Measurements from ENCODE around the gene ID3. TPM values are rescaled to one million over a fixed set of nuclear protein-coding genes. Genes with fewer than 3 reads are reported as not detected.

ID3 gene
- total and polyA plus RNA-seq, 2 of the 8 experiments (the other 6 are each of a cell fraction or from before 2014, with no cell fraction given), result 240 to 304 TPM

DNA sequence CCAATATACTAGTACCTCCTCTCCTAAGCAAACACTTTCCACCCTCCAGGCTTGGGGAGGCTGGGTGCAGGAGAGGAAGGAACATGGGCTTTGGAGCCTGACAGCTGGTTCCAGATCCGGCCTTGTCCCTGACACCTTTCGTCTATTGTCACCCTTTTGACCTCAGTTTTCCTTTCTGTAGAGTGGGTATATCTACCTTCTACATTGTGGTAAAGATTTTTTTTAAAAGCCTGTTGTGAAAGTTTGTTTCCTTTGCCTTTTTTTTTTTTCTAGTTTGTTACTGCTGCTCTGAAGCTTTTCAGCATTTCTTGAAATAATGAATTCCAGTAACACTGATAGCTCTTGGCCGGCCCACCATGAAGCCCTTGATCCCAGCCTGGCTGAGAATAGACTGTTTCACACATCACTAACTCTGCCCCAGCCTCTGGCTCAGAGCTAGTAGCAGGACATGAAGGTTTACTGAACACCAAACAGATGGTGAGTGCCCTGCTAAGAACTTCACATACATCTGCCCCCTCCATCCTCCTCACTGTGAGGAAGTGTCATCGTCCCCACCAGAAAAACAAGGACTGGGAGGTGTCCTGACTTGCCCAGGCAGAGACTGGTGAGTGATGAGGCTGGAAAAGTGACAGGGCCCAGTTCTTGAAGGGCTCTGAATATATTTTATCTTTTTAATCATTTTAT lies 33.0 kb upstream of the ID3 start:
- FAIRE-seq, result no peak
- 85% methylated on average over 4 of the region's 4 CpGs; no CpG with 5 or more reads in 1 of the 2 experiments for WGBS, 2 experiments (ENCODE audit: extremely low coverage in 1 of 2, insufficient coverage in 1 of 2, insufficient read length in 1 of 2, insufficient replicate concordance in 2 of 2, low coverage in 1 of 2, low lambda C conversion rate in 2 of 2, missing lambda C conversion rate in 1 of 2)
- Histone ChIP-seq H3K56ac (replicated peaks; ENCODE audit: insufficient read length, low read depth, low read length) (no peak overlapping the region), H3K14ac (ENCODE audit: insufficient read length) (no peak overlapping the region), H4K8ac (ENCODE audit: extremely low read depth, insufficient read depth, low read length) (no peak overlapping the region), H3K27me3 (replicated peaks in 1 of 4; ENCODE audit: control insufficient read depth in 3 of 4, extremely low read depth in 1 of 4, insufficient read depth in 3 of 4, low read length in 3 of 4) (no peaks in the 10 kb centered on the region; a peak in 1 of 7 replicates), H3K4ac (replicated peaks; ENCODE audit: insufficient read length, low read depth, low read length) (no peak overlapping the region), H3K23me2 (ENCODE audit: low read depth, low read length) (no peaks in the 10 kb centered on the region; the same call in 1 of the 2 replicates), H3K4me2 (ENCODE audit: insufficient read depth in 1 of 2, low read depth in 2 of 2, low read length in 2 of 2) (no peak overlapping the region; a peak in 1 of 4 replicates), H3K79me2 (ENCODE audit: control insufficient read depth in 1 of 2, insufficient read depth in 2 of 2, low read length in 2 of 2) (no peaks in the 10 kb centered on the region), H3K36me3 (ENCODE audit: control insufficient read depth in 2 of 4, insufficient read depth in 4 of 4, low read length in 3 of 4) (no peaks in the 10 kb centered on the region), H2BK5ac (ENCODE audit: low read depth, low read length) (peak overlapping the region; percentile 93; the same call in 1 of the 2 replicates), H3K27ac (ENCODE audit: low read depth, low read length) (no peak overlapping the region), H2BK20ac (ENCODE audit: low read length) (peak overlapping the region; percentile 86; the same call in 1 of the 2 replicates), H2BK120ac (replicated peaks; ENCODE audit: low read depth, low read length) (peak overlapping the region; percentile 52), H3K79me1 (ENCODE audit: low read depth, low read length) (no peaks in the 10 kb centered on the region), H3K4me1 (replicated peaks in 1 of 4; ENCODE audit: control insufficient read depth in 3 of 4, insufficient read depth in 4 of 4, low read length in 3 of 4) (peaks cover 5 to 25% (median 8%) of the 10 kb centered on the region in 4 experiments), H3K18ac (ENCODE audit: extremely low read depth, low read length) (peak overlapping the region; percentile 82; the same call in 1 of the 2 replicates), H2BK15ac (ENCODE audit: low read length) (peak overlapping the region; percentile 72; the same call in 1 of the 2 replicates), H4K91ac (replicated peaks; ENCODE audit: insufficient read length, low read length) (peak overlapping the region; percentile 67), H3K4me3 (ENCODE audit: extremely low read depth in 1 of 4, insufficient read depth in 2 of 4, low read depth in 3 of 4, low read length in 4 of 4) (no peak overlapping the region), H3K23ac (ENCODE audit: insufficient read length) (no peak overlapping the region), H2AFZ (ENCODE audit: low read length) (no peak overlapping the region), H3K9ac (replicated peaks in 1 of 4; ENCODE audit: extremely low read depth in 1 of 4, low read depth in 3 of 4, low read length in 3 of 4) (no peak overlapping the region), H2BK12ac (ENCODE audit: low read depth, low read length) (peak overlapping the region; percentile 80), H4K5ac (ENCODE audit: insufficient read length, low read depth, low read length) (no peak overlapping the region), H4K20me1 (replicated peaks in 1 of 2; ENCODE audit: control insufficient read depth in 1 of 2, insufficient read depth in 2 of 2, low read length in 2 of 2) (no peaks in the 10 kb centered on the region), H2AK5ac (ENCODE audit: low read depth, low read length) (peak overlapping the region; percentile 43), H3K9me3 (ENCODE audit: insufficient read depth in 2 of 2, low read depth in 1 of 2, low read length in 1 of 2) (no peaks in the 10 kb centered on the region)
- POLR2A ChIA-PET (ENCODE audit: partially characterized antibody), result interaction anchor here (1.4 to 26.0 kb wide), 4 partner anchors 11 to 99 kb away, joined by 3 to 547 read pairs (median 8); partner anchors contain the start of genes ID3 and RPL11
- CTCF ChIA-PET (ENCODE audit: partially characterized antibody), result interaction anchor here (0.8 to 4.3 kb wide), 12 partner anchors 14 to 65 kb away, joined by 3 to 32 read pairs (median 3); no protein-coding TSS in a partner anchor
- DNase-seq (ENCODE audit: low read depth in 1 of 2, low spot score in 2 of 2), result no peak
- TF ChIP-seq ASH2L (IDR thresholded peaks at IDR 0.05; ENCODE audit: low read length) (no peak), RBBP5 (IDR thresholded peaks at IDR 0.05; ENCODE audit: borderline replicate concordance, low read depth, low read length) (no peak), SAP30 (IDR thresholded peaks at IDR 0.05; ENCODE audit: insufficient read depth, insufficient replicate concordance, low read length) (no peak), HDAC2 (IDR thresholded peaks at IDR 0.05; ENCODE audit: borderline replicate concordance in 1 of 2, low read depth in 2 of 2, low read length in 2 of 2) (peak in 1 of 2 experiments; percentile 87; a peak in 1 of 4 replicates)

Measured in H1 (cell line).